PFSK-1 (cell line): ENCODE measurements around the gene ATP2B2.

ENCODE experiments used
- POLR2AphosphoS5 ChIP-seq: IDR thresholded peaks from 2 replicates; pipeline ENCODE4 v1.6.1; 2012; ENCODE audit warnings: low read depth, mild to moderate bottlenecking, control low read depth, low read length, moderate library complexity
- REST ChIP-seq, 2 experiments: IDR thresholded peaks; 2 replicates each; pipeline versions ENCODE4 v1.6.1 to v1.8.0; 2011 to 2012; ENCODE audit warnings: low read depth in 2 of 2, low read length in 2 of 2, control low read depth in 1 of 2, inconsistent platforms in 1 of 2, mild to moderate bottlenecking in 1 of 2, moderate library complexity in 1 of 2; ENCODE audit not compliant: insufficient read depth in 1 of 2
- SIN3A ChIP-seq: IDR thresholded peaks from 2 replicates; pipeline ENCODE4 v1.6.1; 2012; ENCODE audit warnings: mild to moderate bottlenecking, low read length, moderate library complexity, borderline replicate concordance; ENCODE audit not compliant: insufficient read depth
- TAF1 ChIP-seq: IDR thresholded peaks from 2 replicates; pipeline ENCODE4 v1.6.1; 2012; ENCODE audit warnings: low read length, control low read depth, borderline replicate concordance; ENCODE audit not compliant: insufficient read depth

- TF ChIP-seq POLR2AphosphoS5 (no peak), SIN3A (no peak), TAF1 (no peak), REST (IDR thresholded peaks at IDR 0.05; ENCODE audit: insufficient read depth in 1 of 2, low read depth in 2 of 2, low read length in 2 of 2) (no peak)
Observed at GRCh38 chr3:10317961-10318350, 187.4 kb downstream of the ATP2B2 start.
